Stimulated activated CD4-positive, alpha-beta T cell treated with anti-CD3 and anti-CD28 coated beads, Interleukin-1b, Interleukin-23, amount 100 ng/mL, for 4 hours (primary cell): Measurements from ENCODE around the gene SOD3.

ENCODE experiments used
- DNase-seq, 2 donors: peaks; one replicate each; pipeline ENCODE4 v3.0.0-alpha.2; 2020; ENCODE audit warnings: low read depth in 2 of 2

SOD3 gene

GRCh38 chr4:24801136-24801855 lies 5.9 kb downstream of the SOD3 start:
- DNase-seq = no peak

DNA sequence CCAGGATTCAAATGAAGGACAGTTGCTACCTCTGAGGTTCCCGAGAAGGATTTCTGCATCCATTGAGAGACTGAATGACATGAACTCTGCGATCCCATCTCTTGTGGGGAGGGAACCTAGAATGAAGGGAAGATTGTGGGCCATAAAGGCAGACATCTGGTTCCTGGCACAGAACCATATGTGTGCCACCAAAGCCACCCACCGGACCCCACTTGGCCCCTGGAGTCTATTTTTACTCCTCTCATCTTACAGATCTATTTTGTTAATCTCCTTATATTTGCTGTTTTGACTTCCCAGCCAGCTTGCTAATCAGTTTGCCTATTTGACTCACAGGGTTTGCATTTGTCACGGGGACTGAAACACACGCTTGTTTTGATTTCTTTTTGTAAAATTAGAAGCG lies 7.3 kb downstream of the SOD3 start:
- DNase-seq = no peak

- no peak for DNase-seq
These were observed 9.7 kb downstream of the SOD3 start for GRCh38 chr4:24805067-24805466.

- DNase-seq = no peak
These were observed 10.2 kb downstream of the SOD3 start for GRCh38 chr4:24805566-24805965.

DNA sequence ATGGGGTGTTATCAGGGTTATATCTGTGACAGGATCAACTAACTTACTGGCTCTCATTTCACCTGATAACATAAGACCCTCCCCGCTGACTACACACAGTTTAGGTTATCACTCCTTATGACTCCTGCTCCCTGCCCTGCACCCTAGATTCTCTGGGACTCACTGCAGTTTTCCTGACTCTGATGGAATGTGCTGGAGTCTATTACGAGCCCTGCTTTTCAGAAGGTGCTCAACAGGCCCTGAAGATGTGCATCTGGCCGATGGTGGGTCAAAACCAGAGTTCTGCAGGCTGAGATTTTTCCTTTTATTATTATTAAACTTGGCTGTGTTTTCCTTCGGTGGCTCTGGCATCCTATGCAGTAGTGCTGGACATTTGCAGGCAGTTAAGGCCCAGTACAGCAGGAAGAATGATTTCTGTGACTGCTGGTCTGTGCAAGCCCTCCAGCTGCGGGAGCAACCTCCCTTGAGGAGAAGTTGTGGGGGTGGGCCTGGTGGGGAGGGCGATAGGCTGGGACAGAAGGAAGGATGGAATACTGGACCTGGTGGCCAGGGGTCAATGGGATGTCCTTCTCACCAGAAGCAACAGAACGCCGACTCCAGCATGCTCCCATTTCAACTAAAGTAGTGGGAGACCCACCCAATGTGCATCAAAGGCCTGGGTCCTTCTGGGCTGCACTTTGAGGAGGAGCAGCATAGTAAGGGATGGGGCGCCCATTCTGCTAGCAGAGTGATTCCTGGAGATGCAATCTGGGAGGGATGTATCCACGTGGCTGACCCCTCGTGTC lies 11.0 kb downstream of the SOD3 start:
- no peak for DNase-seq

GRCh38 chr4:24807611-24808010 lies 12.2 kb downstream of the SOD3 start:
- no peak for DNase-seq

DNA sequence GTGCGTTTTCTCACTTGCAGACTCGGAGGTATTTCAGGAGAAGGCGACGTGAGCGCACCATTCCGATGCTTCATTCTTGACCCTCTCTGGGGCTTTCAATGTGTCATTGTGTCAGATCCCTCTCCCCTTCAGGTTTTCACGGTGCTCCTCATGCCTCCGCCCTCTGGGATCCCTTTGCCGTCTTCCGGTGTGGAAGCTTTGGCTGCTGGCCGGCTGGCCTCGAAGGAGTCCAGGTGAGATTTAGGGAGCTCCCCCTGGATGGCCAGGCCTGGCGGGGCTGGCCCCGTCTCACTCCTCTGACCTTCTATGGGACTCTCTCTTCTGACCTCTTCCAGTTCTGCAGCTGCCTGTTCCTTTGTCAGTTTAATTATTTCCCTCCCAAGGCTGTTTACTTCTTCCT lies 12.9 kb downstream of the SOD3 start:
- DNase-seq = no peak

GRCh38 chr4:24808955-24809354 lies 13.6 kb downstream of the SOD3 start:
- no peak for DNase-seq

GRCh38 chr4:24809376-24809775 lies 14.0 kb downstream of the SOD3 start:
- DNase-seq = no peak

- no peak for DNase-seq
These were observed 14.5 kb downstream of the SOD3 start for GRCh38 chr4:24809815-24810405.

DNA sequence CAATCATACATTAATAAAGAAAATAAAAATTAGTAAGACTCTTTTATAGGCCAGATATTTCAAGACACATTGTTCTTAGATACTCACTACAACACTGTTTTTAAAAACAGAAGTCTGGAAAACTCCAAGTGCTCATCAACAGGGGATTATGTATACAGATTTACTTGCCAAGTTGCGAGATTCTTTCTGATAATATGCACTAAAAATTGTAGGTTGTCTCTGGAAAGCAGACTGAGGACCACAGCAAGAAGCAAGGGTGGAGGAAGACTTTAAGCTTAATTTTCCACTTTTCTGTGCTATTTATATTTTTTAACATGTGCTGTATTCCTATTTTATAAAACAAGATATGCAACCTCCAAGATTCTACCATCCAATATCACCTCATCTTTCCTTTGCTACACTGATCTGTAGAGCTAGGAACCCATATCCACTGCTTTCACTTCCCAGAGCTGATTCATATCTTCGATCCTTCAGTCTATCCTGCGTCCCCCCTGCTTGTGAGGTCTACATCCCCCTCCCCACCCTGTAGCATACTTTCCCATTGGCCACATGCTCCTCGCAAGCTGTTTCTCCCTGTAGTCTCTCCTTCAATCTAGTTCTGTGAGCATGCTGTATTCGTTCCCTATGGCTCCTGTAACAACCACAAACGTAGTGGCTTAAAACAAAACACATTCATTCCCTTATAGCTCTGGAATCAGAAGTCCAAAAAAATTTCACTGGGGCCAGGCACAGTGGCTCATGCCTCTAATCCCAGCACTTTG lies 15.7 kb downstream of the SOD3 start:
- DNase-seq = no peak

- no peak for DNase-seq
These were observed 18.4 kb downstream of the SOD3 start for GRCh38 chr4:24813732-24814131.

DNA sequence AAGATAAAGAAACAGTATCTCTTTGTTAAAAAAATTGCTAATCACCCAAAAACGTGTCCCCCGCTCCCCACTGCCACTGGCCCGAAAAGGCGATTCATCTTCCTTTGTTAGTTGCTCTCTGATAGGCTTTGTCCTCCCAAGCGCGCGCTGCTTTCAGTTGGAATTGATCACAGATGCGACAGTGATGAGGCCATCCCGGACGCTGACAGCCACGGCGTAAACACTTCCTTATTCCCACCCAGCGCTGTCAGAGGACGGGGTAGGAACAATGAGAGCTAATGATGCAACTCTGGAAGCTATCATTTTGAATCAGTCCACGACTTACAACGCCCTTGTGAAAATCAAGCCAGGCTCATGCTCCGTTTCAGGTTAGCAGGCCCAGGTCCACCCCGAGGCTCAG lies 21.4 kb downstream of the SOD3 start:
- no peak for DNase-seq

DNA sequence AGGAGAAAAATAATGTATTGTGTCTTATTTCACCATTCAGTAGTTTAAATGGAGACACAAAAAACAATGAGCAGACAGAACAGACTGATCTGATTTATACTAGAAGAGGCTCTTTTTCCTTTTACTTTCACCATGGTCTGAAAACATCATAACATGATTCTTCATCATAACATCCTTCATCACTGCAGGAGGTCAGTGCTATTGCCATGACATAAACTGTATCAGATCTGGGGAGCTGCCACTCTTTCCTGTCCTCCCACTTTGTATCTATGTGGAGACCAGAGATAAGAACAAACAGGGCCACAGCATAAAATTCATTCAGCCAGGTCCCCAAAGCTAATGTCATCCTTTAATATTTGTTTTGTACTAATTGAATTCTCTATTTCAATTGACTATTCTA lies 25.2 kb downstream of the SOD3 start:
- no peak for DNase-seq

- DNase-seq = no peak
These were observed 29.3 kb downstream of the SOD3 start for GRCh38 chr4:24824720-24825119.

DNA sequence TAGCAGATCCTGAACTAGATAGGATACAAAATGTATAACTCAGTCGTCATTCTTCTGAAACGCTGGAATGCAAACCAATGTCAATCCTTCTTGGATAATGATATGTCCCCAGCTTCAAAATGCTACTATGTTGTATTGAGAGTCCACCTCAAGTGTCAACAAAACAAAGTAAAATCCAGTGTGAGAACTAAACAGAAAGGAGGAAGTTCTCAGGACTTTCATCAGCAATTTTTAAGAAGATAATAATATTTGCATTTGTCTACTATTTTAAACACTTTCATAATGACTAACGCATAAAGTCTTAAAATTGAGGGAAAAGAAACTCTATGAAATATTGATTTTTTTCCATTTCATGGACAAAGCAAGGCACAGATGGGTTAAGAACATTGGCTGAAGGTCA lies 36.3 kb downstream of the SOD3 start:
- no peak for DNase-seq

GRCh38 chr4:24835696-24836095 lies 40.3 kb downstream of the SOD3 start:
- DNase-seq = no peak

DNA sequence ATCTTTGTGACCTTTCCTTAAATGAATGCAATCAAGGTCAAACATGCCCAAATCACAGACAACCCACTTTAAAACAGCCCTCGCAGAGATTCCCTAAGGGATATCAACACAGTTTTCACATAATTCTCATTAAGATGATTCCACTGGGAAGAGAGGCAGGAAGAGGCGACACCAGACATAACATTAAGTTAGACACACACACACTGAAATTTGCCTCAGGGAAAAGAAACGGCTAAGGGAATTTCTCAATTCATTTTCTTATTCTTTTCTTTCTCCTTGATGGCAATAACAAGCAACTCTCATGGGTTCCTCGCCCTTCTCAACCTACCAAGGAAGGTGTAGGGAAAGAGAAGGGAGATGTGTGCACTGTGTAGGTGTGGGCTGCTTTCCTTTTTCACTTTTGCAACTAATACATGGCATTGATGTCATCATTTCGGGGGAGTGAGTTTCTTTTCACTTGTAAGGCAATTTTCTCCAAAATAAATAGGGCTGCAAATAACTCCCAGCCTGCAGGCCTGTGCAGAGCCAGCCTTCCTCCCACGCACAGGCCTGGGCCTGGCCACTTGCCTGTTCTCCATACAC lies 41.4 kb downstream of the SOD3 start:
- DNase-seq = no peak

DNA sequence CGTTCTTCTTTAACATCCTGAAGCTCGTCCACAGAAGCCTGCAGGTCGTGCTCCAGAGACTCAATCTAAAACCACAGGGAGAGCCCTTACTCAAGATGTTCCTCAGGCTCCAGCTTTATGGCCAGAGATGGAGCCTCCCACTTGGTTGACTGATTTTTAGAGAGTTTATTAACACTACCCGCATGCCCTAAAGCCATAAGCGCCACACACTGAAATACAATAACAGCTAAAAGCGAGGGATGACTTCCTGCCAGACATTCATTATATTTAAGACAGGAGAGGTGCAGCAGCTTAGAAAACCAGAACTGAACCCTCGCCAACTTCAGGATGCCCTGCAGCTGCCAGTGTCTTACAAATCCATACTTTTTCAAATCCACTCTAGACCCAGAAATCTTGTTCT lies 42.0 kb downstream of the SOD3 start:
- DNase-seq = no peak

DNA sequence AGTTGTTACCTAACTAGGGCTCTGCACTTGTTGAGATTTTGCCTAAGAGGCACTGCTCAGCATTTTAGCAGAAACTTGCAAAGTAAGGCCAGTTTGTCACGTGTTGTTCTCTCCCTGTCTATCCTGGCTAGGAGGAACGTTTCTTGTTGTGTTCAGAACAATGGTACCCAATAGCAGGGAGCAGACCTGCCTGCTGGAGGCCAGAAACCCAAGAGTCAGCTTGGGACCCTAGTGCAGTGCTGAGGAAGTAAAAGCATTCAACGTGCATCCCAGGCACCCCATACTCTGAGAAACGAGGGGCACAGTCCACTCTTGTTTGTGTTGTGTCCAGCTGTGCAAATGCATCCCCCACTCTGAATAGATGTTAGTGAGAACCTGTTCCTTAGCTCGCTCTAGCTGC lies 42.4 kb downstream of the SOD3 start:
- no peak for DNase-seq

DNA sequence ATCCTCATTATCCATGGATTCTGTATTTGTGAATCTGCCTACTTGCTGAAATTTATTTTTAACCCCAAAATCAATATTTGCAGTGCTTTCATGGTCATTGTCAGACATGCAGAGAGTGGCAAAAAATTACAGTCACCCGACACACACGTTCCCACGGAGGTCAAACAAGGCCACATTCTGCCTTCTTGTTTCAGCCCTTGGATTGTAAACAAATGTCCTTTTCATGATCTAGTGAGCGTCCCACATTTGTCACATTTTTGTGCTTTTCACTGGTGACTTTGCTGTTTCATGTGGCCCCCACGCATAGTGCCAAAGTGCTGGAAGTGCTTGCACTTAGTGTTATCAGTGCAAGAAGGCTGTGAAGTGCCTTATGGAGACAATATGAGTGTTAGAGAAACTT lies 45.0 kb downstream of the SOD3 start:
- no peak for DNase-seq
